Vagina (tissue), 2 donors: ENCODE data around the gene GLDC. TPM values are rescaled to one million over a fixed set of nuclear protein-coding genes. Genes with fewer than 3 reads are reported as not detected.

Experiments used
- DNase-seq, 2 donors: peaks; one replicate each; pipeline ENCODE4 v3.0.0-alpha.2; 2017; ENCODE audit errors: extremely low spot score in 2 of 2
- H3K27ac ChIP-seq: fragments of 200-600 bp; sonication (generic); one replicate; pipeline ENCODE4 v1.5.1; 2019
- H3K27me3 ChIP-seq: fragments of 200-600 bp; sonication (generic); one replicate; pipeline ENCODE4 v1.5.1; 2019
- H3K36me3 ChIP-seq, 2 donors: fragments of 200-600 bp; sonication (generic); one replicate each; pipeline ENCODE4 v1.5.1; 2017 to 2019
- H3K4me1 ChIP-seq: fragments of 200-600 bp; sonication (generic); one replicate; pipeline ENCODE4 v1.5.1; 2019
- H3K4me3 ChIP-seq, 2 donors: fragments of 200-600 bp; sonication (generic); 1 replicate in 1 of 2; 2 replicates in 1 of 2; pipeline ENCODE4 v1.5.1; 2016 to 2019
- H3K9me3 ChIP-seq: fragments of 200-600 bp; sonication (generic); one replicate; pipeline ENCODE4 v1.5.1; 2019
- CTCF ChIP-seq, 3 experiments: fragments of 450-650 bp in 2 of 3; fragments of 200-600 bp in 1 of 3; sonication (generic) in 1 of 3; IDR thresholded peaks; one replicate each; pipeline ENCODE4 v1.5.1; 2017 to 2019; ENCODE audit warnings: antibody characterized with exemption in 3 of 3, mild to moderate bottlenecking in 2 of 3, moderate library complexity in 2 of 3
- POLR2A ChIP-seq, 2 donors: fragments of 450-650 bp; IDR thresholded peaks; one replicate each; pipeline ENCODE4 v1.6.1; 2017; ENCODE audit warnings: antibody characterized with exemption in 2 of 2, mild to moderate bottlenecking in 2 of 2, moderate library complexity in 2 of 2
- POLR2AphosphoS5 ChIP-seq, 2 donors: sonication (generic); formaldehyde crosslinking; IDR thresholded peaks; one replicate each; pipeline ENCODE4 v1.9.0; 2017; ENCODE audit warnings: antibody characterized with exemption in 2 of 2, mild to moderate bottlenecking in 2 of 2, low read depth in 1 of 2; ENCODE audit not compliant: insufficient read depth in 1 of 2
- intact Hi-C: fragments of 100-400 bp; cut with DNase I; formaldehyde crosslinking; loops from one replicate; pipeline ENCODE4 v1.15.1; 2023
- total RNA-seq: library from RNA; depleted of rRNA; stranded (reverse); fragments of >200 nt; gene quantifications from one replicate; pipeline ENCODE4 v1.2.3, GENCODE V29; 2016

The GLDC gene
- total RNA-seq, 1 donor from 2014 or later, result 0.49 TPM

GRCh38 chr9:6590334-6590733 is 55.2 kb downstream of the GLDC start:
- TF ChIP-seq CTCF (IDR thresholded peaks at IDR 0.05) (no peak), POLR2AphosphoS5 (IDR thresholded peaks at IDR 0.05; ENCODE audit: insufficient read depth in 1 of 2, low read depth in 1 of 2) (no peak), POLR2A (IDR thresholded peaks at IDR 0.05) (no peak)
- intact Hi-C loops, result no loop called here
- H3K27me3 ChIP-seq, result no peaks in the 10 kb centered on the region

GRCh38 chr9:6584881-6585597 is 60.5 kb downstream of the GLDC start:
- Histone ChIP-seq H3K27me3 (no peaks in the 10 kb centered on the region), H3K4me3 (no peak overlapping the region), H3K4me1 (no peaks in the 10 kb centered on the region), H3K36me3 (no peaks in the 10 kb centered on the region), H3K9me3 (no peaks in the 10 kb centered on the region), H3K27ac (no peak overlapping the region)
- DNase-seq, result no peak
- peak in 1 of 3 experiments; percentile 22 for TF ChIP-seq CTCF (IDR thresholded peaks at IDR 0.05)
- TF ChIP-seq POLR2A (IDR thresholded peaks at IDR 0.05), result no peak
- TF ChIP-seq POLR2AphosphoS5 (IDR thresholded peaks at IDR 0.05; ENCODE audit: insufficient read depth in 1 of 2, low read depth in 1 of 2), result no peak
- intact Hi-C loops, result no loop called here

More at GRCh38 chr9:6590334-6590733, 55.2 kb downstream of the GLDC start:
- no peaks in the 10 kb centered on the region for H3K36me3 ChIP-seq
- no peaks in the 10 kb centered on the region for H3K9me3 ChIP-seq
- no peak overlapping the region for H3K27ac ChIP-seq
- no peaks in the 10 kb centered on the region for H3K4me1 ChIP-seq
- H3K4me3 ChIP-seq, result no peak overlapping the region
- no peak for DNase-seq

GRCh38 chr9:6581253-6581652 is 64.3 kb downstream of the GLDC start:
- intact Hi-C loops, result no loop called here
- Histone ChIP-seq H3K4me1 (no peaks in the 10 kb centered on the region), H3K27me3 (no peaks in the 10 kb centered on the region), H3K9me3 (no peaks in the 10 kb centered on the region), H3K27ac (no peak overlapping the region), H3K36me3 (no peaks in the 10 kb centered on the region), H3K4me3 (no peak overlapping the region)
- no peak for DNase-seq
- TF ChIP-seq POLR2A (IDR thresholded peaks at IDR 0.05) (no peak), CTCF (IDR thresholded peaks at IDR 0.05) (no peak), POLR2AphosphoS5 (IDR thresholded peaks at IDR 0.05; ENCODE audit: insufficient read depth in 1 of 2, low read depth in 1 of 2) (no peak)

- TF ChIP-seq CTCF (IDR thresholded peaks at IDR 0.05) (no peak), POLR2A (IDR thresholded peaks at IDR 0.05) (no peak), POLR2AphosphoS5 (IDR thresholded peaks at IDR 0.05; ENCODE audit: insufficient read depth in 1 of 2, low read depth in 1 of 2) (no peak)
- DNase-seq, result no peak
- intact Hi-C loops, result no loop called here
- no peaks in the 10 kb centered on the region for H3K4me1 ChIP-seq
- H3K27ac ChIP-seq, result no peak overlapping the region
- H3K36me3 ChIP-seq, result no peaks in the 10 kb centered on the region
- H3K27me3 ChIP-seq, result no peaks in the 10 kb centered on the region
- no peak overlapping the region for H3K4me3 ChIP-seq
- no peaks in the 10 kb centered on the region for H3K9me3 ChIP-seq
Measured at GRCh38 chr9:6579613-6580012, 65.9 kb downstream of the GLDC start.

- no peak for DNase-seq
- intact Hi-C loops, result no loop called here
Measured at GRCh38 chr9:6576987-6577386, 68.5 kb downstream of the GLDC start.

More at GRCh38 chr9:6576987-6577386, 68.5 kb downstream of the GLDC start:
- Histone ChIP-seq H3K4me1 (no peaks in the 10 kb centered on the region), H3K36me3 (no peaks in the 10 kb centered on the region), H3K9me3 (no peaks in the 10 kb centered on the region), H3K27me3 (no peaks in the 10 kb centered on the region), H3K4me3 (no peak overlapping the region), H3K27ac (no peak overlapping the region)
- no peak for TF ChIP-seq CTCF (IDR thresholded peaks at IDR 0.05)
- no peak for TF ChIP-seq POLR2AphosphoS5 (IDR thresholded peaks at IDR 0.05; ENCODE audit: insufficient read depth in 1 of 2, low read depth in 1 of 2)
- no peak for TF ChIP-seq POLR2A (IDR thresholded peaks at IDR 0.05)
